B cell (primary cell): Measurements from ENCODE around the gene CERS1. TPM values are rescaled to one million over a fixed set of nuclear protein-coding genes. Genes with fewer than 3 reads are reported as not detected.

ENCODE experiments used
- ATAC-seq: fragments of 200-7000 bp; cut with Tn5 transposase; one replicate; pipeline ENCODE4 v1.10.0; 2021; ENCODE audit warnings: low read depth, mild to moderate bottlenecking, moderate number of reproducible peaks, moderate library complexity
- CTCF ChIA-PET: fragments of 350-600 bp; sonication (Branson Sonifier 250); formaldehyde crosslinking; loops from one replicate; lab custom pipeline; 2021; ENCODE audit warnings: antibody characterized with exemption, inconsistent platforms; lab: Charles Lee
- POLR2A ChIA-PET: fragments of 350-600 bp; sonication (Branson Sonifier 250); formaldehyde crosslinking; loops from one replicate; lab custom pipeline; 2021; ENCODE audit warnings: antibody characterized with exemption; lab: Charles Lee
- DNase-seq: peaks from one replicate; pipeline ENCODE4 v3.0.0; 2013
- H2AFZ ChIP-seq: 2 replicates; pipeline ENCODE4 v1.6.1; 2012; ENCODE audit warnings: mild to moderate bottlenecking, low read depth, low read length; ENCODE audit not compliant: insufficient read depth, poor library complexity, severe bottlenecking
- H3K27ac ChIP-seq, 2 donors: 1 replicate in 1 of 2; 2 replicates in 1 of 2; pipeline ENCODE4 v1.5.1; 2012 to 2013; ENCODE audit warnings: low read length in 2 of 2, mild to moderate bottlenecking in 2 of 2, moderate library complexity in 1 of 2
- H3K27me3 ChIP-seq, 4 experiments: fragments of 200-600 bp in 1 of 4; sonication (generic) in 1 of 4; replicated peaks in 1 of 4; 1 replicate in 2 of 4; 2 replicates in 2 of 4; pipeline versions ENCODE4 v1.6.1 to v1.7.0; 2013 to 2016; ENCODE audit warnings: low read length in 3 of 4, mild to moderate bottlenecking in 2 of 4, mixed read lengths in 1 of 4, moderate library complexity in 1 of 4; ENCODE audit not compliant: insufficient read depth in 4 of 4, control insufficient read depth in 3 of 4; ENCODE audit errors: control extremely low read depth in 1 of 4
- H3K36me3 ChIP-seq, 2 experiments: replicated peaks in 1 of 2; 1 replicate in 1 of 2; 2 replicates in 1 of 2; pipeline versions ENCODE4 v1.6.1 to v1.7.1; 2013; ENCODE audit warnings: low read length in 1 of 2; ENCODE audit not compliant: insufficient read depth in 2 of 2, control insufficient read depth in 1 of 2; ENCODE audit errors: control extremely low read depth in 1 of 2, extremely low read depth in 1 of 2
- H3K4me1 ChIP-seq, 2 donors: fragments of 200-600 bp in 1 of 2; sonication (generic) in 1 of 2; 1 replicate in 1 of 2; 2 replicates in 1 of 2; pipeline versions ENCODE4 v1.5.1 to v1.6.1; 2013 to 2017; ENCODE audit warnings: low read length in 2 of 2; ENCODE audit not compliant: control insufficient read depth in 2 of 2, insufficient read depth in 2 of 2
- H3K4me2 ChIP-seq: replicated peaks from 2 replicates; pipeline ENCODE3; 2012; ENCODE audit warnings: mild to moderate bottlenecking, low read depth, low read length; ENCODE audit not compliant: poor library complexity, severe bottlenecking
- H3K4me3 ChIP-seq, 5 experiments: fragments of 200-600 bp in 1 of 5; sonication (generic) in 1 of 5; 1 replicate in 3 of 5; 2 replicates in 2 of 5; pipeline versions ENCODE4 v1.5.1 to v1.7.0; 2011 to 2016; ENCODE audit warnings: low read length in 4 of 5, mild to moderate bottlenecking in 4 of 5, low read depth in 2 of 5, control low read depth in 1 of 5, moderate library complexity in 1 of 5; ENCODE audit not compliant: insufficient read depth in 1 of 5; ENCODE audit errors: control extremely low read depth in 1 of 5, extremely low read depth in 1 of 5
- H3K79me2 ChIP-seq: fragments of 200-600 bp; sonication (generic); one replicate; pipeline ENCODE4 v1.6.0; 2016; ENCODE audit warnings: low read length; ENCODE audit not compliant: control insufficient read depth, insufficient read depth
- H3K9ac ChIP-seq: fragments of 200-600 bp; sonication (generic); 2 replicates; pipeline ENCODE4 v1.6.1; 2017; ENCODE audit warnings: mild to moderate bottlenecking, low read length, moderate library complexity
- H3K9me3 ChIP-seq, 3 donors: one replicate each; pipeline versions ENCODE4 v1.6.1 to v1.7.1; 2013; ENCODE audit warnings: low read length in 2 of 3; ENCODE audit not compliant: control insufficient read depth in 2 of 3, insufficient read depth in 1 of 3; ENCODE audit errors: control extremely low read depth in 1 of 3
- H4K20me1 ChIP-seq: 2 replicates; pipeline ENCODE4 v1.6.0; 2012; ENCODE audit warnings: mild to moderate bottlenecking, low read length; ENCODE audit not compliant: insufficient read depth, control insufficient read depth, poor library complexity, severe bottlenecking
- H3K27ac Mint-ChIP-seq: one replicate; pipeline ENCODE4 v1.8.0; 2021; ENCODE audit warnings: mixed read lengths
- H3K27me3 Mint-ChIP-seq: one replicate; pipeline ENCODE4 v1.8.0; 2021; ENCODE audit warnings: mixed read lengths
- H3K4me1 Mint-ChIP-seq: one replicate; pipeline ENCODE4 v1.8.0; 2021; ENCODE audit warnings: mixed read lengths
- H3K4me3 Mint-ChIP-seq: one replicate; pipeline ENCODE4 v1.8.0; 2021; ENCODE audit warnings: mixed read lengths
- H3K9me3 Mint-ChIP-seq: one replicate; pipeline ENCODE4 v1.8.0; 2022; ENCODE audit warnings: mixed read lengths; ENCODE audit not compliant: insufficient read depth
- EZH2 ChIP-seq: IDR thresholded peaks from 2 replicates; pipeline ENCODE4 v1.6.1; 2012; ENCODE audit warnings: borderline replicate concordance, low read depth, mild to moderate bottlenecking, moderate library complexity, low read length; ENCODE audit not compliant: insufficient read depth, poor library complexity, severe bottlenecking
- WGBS: methylation state at CpG from one replicate; pipeline ENCODE4 v1.1.5; 2013; ENCODE audit warnings: missing lambda C conversion rate; ENCODE audit not compliant: insufficient coverage; 5-methylcytosine and 5-hydroxymethylcytosine counted together
- intact Hi-C: fragments of 100-400 bp; cut with micrococcal nuclease; formaldehyde crosslinking; loops from one replicate; pipeline ENCODE4 v1.10.0; 2022
- polyA plus RNA-seq: library from polyadenylated mRNA; depleted of rRNA; stranded (reverse); fragments of >200 nt; gene quantifications from 2 replicates; pipeline ENCODE4 v1.2.3, GENCODE V29; 2012
- total RNA-seq, 2 donors: library from RNA; stranded (reverse); fragments of 120-200 nt in 1 of 2; gene quantifications; 1 replicate in 1 of 2; 2 replicates in 1 of 2; pipeline versions ENCODE4 v1.2.3 to v1.2.4, GENCODE V29; 2013 to 2022
- TF ChIP-seq, protein P1 (sequence below): fragments of 200-600 bp; IDR thresholded peaks from one replicate; pipeline ENCODE4 v1.8.0; 2022; ENCODE audit warnings: antibody characterized with exemption, mild to moderate bottlenecking

The CERS1 gene
- total and polyA plus RNA-seq, 2 donors (not counting 1 experiment from before 2014, with no cell fraction given), result not detected

DNA sequence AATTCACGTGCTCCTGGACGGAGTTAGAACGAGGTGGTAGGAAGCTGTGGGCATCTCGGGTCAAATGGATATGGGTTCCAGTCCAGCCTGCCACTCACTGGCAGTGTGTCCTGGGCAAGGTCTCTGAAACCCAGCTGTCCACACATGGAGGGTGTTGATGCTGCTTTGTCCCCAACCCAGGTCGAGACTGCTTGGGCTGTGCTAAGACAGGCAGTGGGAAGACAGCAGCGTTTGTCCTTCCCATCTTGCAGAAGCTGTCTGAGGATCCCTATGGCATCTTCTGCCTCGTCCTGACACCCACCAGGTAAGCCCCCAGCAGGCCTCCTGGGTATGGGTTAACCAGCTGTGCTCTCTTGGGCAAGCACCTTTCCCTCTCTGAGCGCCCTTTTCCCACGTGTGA lies 24.4 kb upstream of the CERS1 start:
- H3K27me3 ChIP-seq, result no peaks in the 10 kb centered on the region
- H3K9me3 ChIP-seq, result no peaks in the 10 kb centered on the region
- peaks cover 61% of the 10 kb centered on the region for H3K79me2 ChIP-seq
- H3K27ac ChIP-seq, result peak overlapping the region in 1 of 2 donors; percentile 74
- peaks cover 17 to 27% of the 10 kb centered on the region in 2 donors for H3K4me1 ChIP-seq
- H3K9me3 Mint-ChIP-seq, result no peaks in the 10 kb centered on the region
- no peak overlapping the region for H3K27ac Mint-ChIP-seq
- H3K9ac ChIP-seq, result peak overlapping the region; percentile 90
- no peak overlapping the region for H2AFZ ChIP-seq
- no peak for TF ChIP-seq EZH2
- TF ChIP-seq, protein P1, sequence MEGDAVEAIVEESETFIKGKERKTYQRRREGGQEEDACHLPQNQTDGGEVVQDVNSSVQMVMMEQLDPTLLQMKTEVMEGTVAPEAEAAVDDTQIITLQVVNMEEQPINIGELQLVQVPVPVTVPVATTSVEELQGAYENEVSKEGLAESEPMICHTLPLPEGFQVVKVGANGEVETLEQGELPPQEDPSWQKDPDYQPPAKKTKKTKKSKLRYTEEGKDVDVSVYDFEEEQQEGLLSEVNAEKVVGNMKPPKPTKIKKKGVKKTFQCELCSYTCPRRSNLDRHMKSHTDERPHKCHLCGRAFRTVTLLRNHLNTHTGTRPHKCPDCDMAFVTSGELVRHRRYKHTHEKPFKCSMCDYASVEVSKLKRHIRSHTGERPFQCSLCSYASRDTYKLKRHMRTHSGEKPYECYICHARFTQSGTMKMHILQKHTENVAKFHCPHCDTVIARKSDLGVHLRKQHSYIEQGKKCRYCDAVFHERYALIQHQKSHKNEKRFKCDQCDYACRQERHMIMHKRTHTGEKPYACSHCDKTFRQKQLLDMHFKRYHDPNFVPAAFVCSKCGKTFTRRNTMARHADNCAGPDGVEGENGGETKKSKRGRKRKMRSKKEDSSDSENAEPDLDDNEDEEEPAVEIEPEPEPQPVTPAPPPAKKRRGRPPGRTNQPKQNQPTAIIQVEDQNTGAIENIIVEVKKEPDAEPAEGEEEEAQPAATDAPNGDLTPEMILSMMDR, result no peak
- H3K4me1 Mint-ChIP-seq, result peaks cover 38% of the 10 kb centered on the region
- no peak for DNase-seq
- peaks cover 40% of the 10 kb centered on the region for H4K20me1 ChIP-seq
- peaks cover 0 to 39% of the 10 kb centered on the region in 2 experiments for H3K36me3 ChIP-seq
- no peaks in the 10 kb centered on the region for H3K27me3 Mint-ChIP-seq
- H3K4me2 ChIP-seq, result peak overlapping the region; percentile 91
- intact Hi-C loops, result no loop called here
- ChIA-PET POLR2A (interaction anchor here (1.4 kb wide), 1 partner anchor 36 kb away, joined by 7 read pairs; no protein-coding TSS in a partner anchor), CTCF (interaction anchor here (1.9 kb wide), 1 partner anchor 332 kb away, joined by 7 read pairs; the partner anchor contains the start of gene REX1BD)
- peak overlapping the region; percentile 83 for H3K4me3 Mint-ChIP-seq
- H3K4me3 ChIP-seq, result peak overlapping the region; percentile 88 to 100 (median 97)
- WGBS, result 73% methylated on average over 9 of the region's 9 CpGs
- ATAC-seq, result no peak

DNA sequence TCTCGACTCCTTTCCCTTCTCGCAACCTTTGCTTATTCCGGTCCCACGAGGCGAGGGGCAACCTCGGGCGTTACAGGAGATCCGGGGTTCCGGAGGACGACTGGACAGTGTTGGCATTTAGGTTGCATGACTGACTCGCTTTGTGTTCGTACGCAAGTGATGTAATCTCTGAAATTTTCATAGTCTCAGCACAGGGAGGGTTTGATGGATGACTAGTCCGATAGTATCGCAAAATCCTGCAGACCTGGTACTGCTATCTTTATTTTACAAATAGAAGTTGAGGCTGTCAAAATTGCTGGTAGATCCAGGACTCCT lies 23.9 kb upstream of the CERS1 start:
- Mint-ChIP-seq H3K27ac (peak overlapping the region; percentile 80), H3K4me3 (peak overlapping the region; percentile 83), H3K9me3 (no peaks in the 10 kb centered on the region), H3K27me3 (no peaks in the 10 kb centered on the region), H3K4me1 (peaks cover 41% of the 10 kb centered on the region)
- H2AFZ ChIP-seq, result peak overlapping the region; percentile 90
- intact Hi-C loops, result loop anchor here (1.0 to 5.0 kb wide), 8 partner anchors 12 to 1408 kb away; partner anchors contain the start of genes ARMC6, ELL, HOMER3 and PGLS
- DNase-seq (no peak), ATAC-seq (no peak)
- peak overlapping the region; percentile 90 for H3K9ac ChIP-seq
- H3K4me2 ChIP-seq, result peak overlapping the region; percentile 91
- H3K79me2 ChIP-seq, result peaks cover 67% of the 10 kb centered on the region
- TF ChIP-seq EZH2, result no peak
- TF ChIP-seq, protein P1, result no peak
- ChIA-PET CTCF (interaction anchor here (0.8 to 1.9 kb wide), 4 partner anchors 72 to 331 kb away, joined by 3 to 7 read pairs (median 5); partner anchors contain the start of gene REX1BD), POLR2A (interaction anchor here (0.6 to 1.6 kb wide), 6 partner anchors 36 to 401 kb away, joined by 3 to 12 read pairs (median 7); partner anchors contain the start of genes ELL, KXD1, REX1BD and UBA52)
- WGBS, result under 1% methylated on average over 15 of the region's 15 CpGs
- peaks cover 0 to 39% of the 10 kb centered on the region in 2 experiments for H3K36me3 ChIP-seq
- no peaks in the 10 kb centered on the region for H3K9me3 ChIP-seq
- H3K4me3 ChIP-seq, result peak overlapping the region; percentile 88 to 100 (median 97)
- peaks cover 46% of the 10 kb centered on the region for H4K20me1 ChIP-seq
- H3K27me3 ChIP-seq, result no peaks in the 10 kb centered on the region
- H3K4me1 ChIP-seq, result peaks cover 17 to 27% of the 10 kb centered on the region in 2 donors
- H3K27ac ChIP-seq, result peak overlapping the region; percentile 74 to 84
